ENCODE data around the gene SPDEF.

DNA sequence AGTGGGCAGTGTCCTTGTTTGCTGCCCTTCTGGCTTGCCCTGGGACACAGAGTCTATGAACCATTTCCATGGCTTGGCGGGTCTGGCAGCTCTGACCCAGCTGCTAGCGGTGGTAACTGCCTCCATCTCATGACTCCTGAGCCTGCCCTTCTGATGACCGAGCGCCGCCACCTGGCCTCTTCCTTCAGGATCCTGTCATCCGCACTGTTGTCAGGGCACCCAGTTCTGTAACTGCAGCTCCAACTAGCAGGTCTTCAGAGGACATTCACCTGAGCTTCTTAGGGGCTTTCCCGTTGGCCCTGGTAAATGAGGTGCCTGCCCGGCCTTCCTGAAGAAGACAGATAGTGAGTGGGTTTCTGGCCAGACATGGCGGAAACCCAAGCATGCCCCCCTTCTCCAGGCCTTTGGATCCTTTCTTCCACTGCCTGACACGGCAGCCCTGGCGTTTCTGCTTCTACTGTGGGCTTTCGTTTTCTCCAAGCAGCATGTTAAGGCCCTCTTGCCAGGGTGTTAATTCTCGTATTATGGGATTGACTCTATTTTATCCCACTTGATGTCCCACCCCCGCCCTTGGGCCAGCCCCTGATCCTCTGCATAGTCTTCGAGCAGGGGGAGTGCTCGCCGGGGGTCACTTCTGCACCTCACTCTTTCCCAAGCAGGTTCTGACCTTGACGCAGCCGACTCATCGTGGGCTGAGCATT lies 65.6 kb downstream of the SPDEF start:
- TF ChIP-seq, protein P1, sequence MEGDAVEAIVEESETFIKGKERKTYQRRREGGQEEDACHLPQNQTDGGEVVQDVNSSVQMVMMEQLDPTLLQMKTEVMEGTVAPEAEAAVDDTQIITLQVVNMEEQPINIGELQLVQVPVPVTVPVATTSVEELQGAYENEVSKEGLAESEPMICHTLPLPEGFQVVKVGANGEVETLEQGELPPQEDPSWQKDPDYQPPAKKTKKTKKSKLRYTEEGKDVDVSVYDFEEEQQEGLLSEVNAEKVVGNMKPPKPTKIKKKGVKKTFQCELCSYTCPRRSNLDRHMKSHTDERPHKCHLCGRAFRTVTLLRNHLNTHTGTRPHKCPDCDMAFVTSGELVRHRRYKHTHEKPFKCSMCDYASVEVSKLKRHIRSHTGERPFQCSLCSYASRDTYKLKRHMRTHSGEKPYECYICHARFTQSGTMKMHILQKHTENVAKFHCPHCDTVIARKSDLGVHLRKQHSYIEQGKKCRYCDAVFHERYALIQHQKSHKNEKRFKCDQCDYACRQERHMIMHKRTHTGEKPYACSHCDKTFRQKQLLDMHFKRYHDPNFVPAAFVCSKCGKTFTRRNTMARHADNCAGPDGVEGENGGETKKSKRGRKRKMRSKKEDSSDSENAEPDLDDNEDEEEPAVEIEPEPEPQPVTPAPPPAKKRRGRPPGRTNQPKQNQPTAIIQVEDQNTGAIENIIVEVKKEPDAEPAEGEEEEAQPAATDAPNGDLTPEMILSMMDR (optimal IDR thresholded peaks at IDR 0.05 in 1 of 3, IDR thresholded peaks at IDR 0.05 in 1 of 3, conservative IDR thresholded peaks at IDR 0.05 in 1 of 3; ENCODE audit: extremely low read depth in 1 of 3, insufficient read depth in 2 of 3, low read length in 3 of 3) = no peak
- no peak for TF ChIP-seq EZH2 (IDR thresholded peaks at IDR 0.05; ENCODE audit: low read length)
